HepG2 (cell line): ENCODE measurements around the gene ZXDC. TPM values are rescaled to one million over a fixed set of nuclear protein-coding genes. Genes with fewer than 3 reads are reported as not detected.

ENCODE experiments used
- AHR ChIP-seq: IDR thresholded peaks from 2 replicates; pipeline ENCODE4 v1.6.1; 2018; ENCODE audit warnings: missing genetic modification reagents, missing compliant biosample characterization
- BCL6 ChIP-seq: IDR thresholded peaks from 2 replicates; pipeline ENCODE4 v1.6.1; 2016; ENCODE audit warnings: missing genetic modification reagents, missing compliant biosample characterization
- CBX5 ChIP-seq: sonication (generic); formaldehyde crosslinking; IDR thresholded peaks from 2 replicates; pipeline ENCODE4 v1.4.0; 2020; ENCODE audit warnings: missing genetic modification reagents, borderline replicate concordance
- CCDC6 ChIP-seq: sonication (generic); formaldehyde crosslinking; IDR thresholded peaks from 2 replicates; pipeline ENCODE4 v1.8.1; 2022; ENCODE audit warnings: mild to moderate bottlenecking, missing genetic modification reagents, moderate library complexity
- HNRNPUL1 ChIP-seq: fragments of 200-400 bp; formaldehyde crosslinking; IDR thresholded peaks from 2 replicates; pipeline ENCODE4 v1.6.1; 2017; ENCODE audit warnings: low read depth, mild to moderate bottlenecking, low read length, moderate library complexity
- MTF1 ChIP-seq: sonication (generic); formaldehyde crosslinking; IDR thresholded peaks from 2 replicates; pipeline ENCODE4 v1.5.0; 2020; ENCODE audit warnings: missing genetic modification reagents
- MZF1 ChIP-seq: sonication (generic); formaldehyde crosslinking; IDR thresholded peaks from 2 replicates; pipeline ENCODE4 v1.8.1; 2023; ENCODE audit warnings: mild to moderate bottlenecking, missing genetic modification reagents, borderline replicate concordance
- NFKB2 ChIP-seq: sonication (generic); formaldehyde crosslinking; IDR thresholded peaks from 2 replicates; pipeline ENCODE4 v1.4.0; 2020; ENCODE audit warnings: missing genetic modification reagents, borderline replicate concordance
- NR2C2 ChIP-seq: sonication (generic); formaldehyde crosslinking; IDR thresholded peaks from 2 replicates; pipeline ENCODE4 v1.4.0; 2020; ENCODE audit warnings: missing genetic modification reagents, mild to moderate bottlenecking, moderate library complexity, borderline replicate concordance
- RBAK ChIP-seq: sonication (generic); formaldehyde crosslinking; IDR thresholded peaks from 2 replicates; pipeline ENCODE4 v1.5.1; 2020; ENCODE audit warnings: mild to moderate bottlenecking, missing genetic modification reagents
- RFX5 ChIP-seq: IDR thresholded peaks from 2 replicates; pipeline ENCODE4 v1.6.1; 2011; ENCODE audit warnings: low read depth, low read length, improper control_type of control experiment
- RFXAP ChIP-seq: sonication (generic); formaldehyde crosslinking; IDR thresholded peaks from 2 replicates; pipeline ENCODE4 v1.4.0; 2020; ENCODE audit warnings: missing genetic modification reagents, borderline replicate concordance
- SATB2 ChIP-seq: sonication (generic); formaldehyde crosslinking; IDR thresholded peaks from 2 replicates; pipeline ENCODE4 v1.5.0; 2020; ENCODE audit warnings: missing genetic modification reagents
- SIN3A ChIP-seq: IDR thresholded peaks from 2 replicates; pipeline ENCODE4 v1.6.1; 2011; ENCODE audit warnings: low read depth, mild to moderate bottlenecking, control low read depth, low read length, borderline replicate concordance
- TOE1 ChIP-seq: sonication (generic); formaldehyde crosslinking; IDR thresholded peaks from 2 replicates; pipeline ENCODE4 v1.4.0; 2020; ENCODE audit warnings: mild to moderate bottlenecking, missing genetic modification reagents
- YY1 ChIP-seq: IDR thresholded peaks from 2 replicates; pipeline ENCODE4 v1.6.1; 2011; ENCODE audit warnings: low read length, low read depth, moderate library complexity, mild to moderate bottlenecking; ENCODE audit not compliant: insufficient read depth, insufficient replicate concordance
- ZBTB8A ChIP-seq: sonication (generic); formaldehyde crosslinking; IDR thresholded peaks from 2 replicates; pipeline ENCODE4 v1.4.0; 2020; ENCODE audit warnings: mild to moderate bottlenecking, low read depth, missing genetic modification reagents, borderline replicate concordance
- ZFP36 ChIP-seq: fragments of 150-350 bp; IDR thresholded peaks from 2 replicates; pipeline ENCODE4 v1.6.1; 2018; ENCODE audit warnings: borderline replicate concordance, low read length, low read depth; ENCODE audit not compliant: partially characterized antibody
- ZFP90 ChIP-seq: sonication (generic); formaldehyde crosslinking; IDR thresholded peaks from 2 replicates; pipeline ENCODE4 v1.8.0; 2022; ENCODE audit warnings: missing genetic modification reagents, mild to moderate bottlenecking, inconsistent platforms, borderline replicate concordance
- ZNF207 ChIP-seq: fragments of 450-650 bp; IDR thresholded peaks from 2 replicates; pipeline ENCODE4 v1.6.1; 2016; ENCODE audit warnings: antibody characterized with exemption, borderline replicate concordance
- ZNF224 ChIP-seq: sonication (generic); formaldehyde crosslinking; IDR thresholded peaks from 2 replicates; pipeline ENCODE4 v1.5.0; 2020; ENCODE audit warnings: mild to moderate bottlenecking, missing genetic modification reagents
- ZNF557 ChIP-seq: sonication (generic); formaldehyde crosslinking; IDR thresholded peaks from 2 replicates; pipeline ENCODE4 v1.4.0; 2020; ENCODE audit warnings: missing genetic modification reagents
- ZNF598 ChIP-seq: sonication (generic); formaldehyde crosslinking; IDR thresholded peaks from 2 replicates; pipeline ENCODE4 v1.5.1; 2020; ENCODE audit warnings: mild to moderate bottlenecking, missing genetic modification reagents, borderline replicate concordance
- ZNF670 ChIP-seq: sonication (generic); formaldehyde crosslinking; IDR thresholded peaks from 2 replicates; pipeline ENCODE4 v1.8.0; 2022; ENCODE audit warnings: mild to moderate bottlenecking, missing genetic modification reagents, borderline replicate concordance
- ZNF709 ChIP-seq: sonication (generic); formaldehyde crosslinking; IDR thresholded peaks from 2 replicates; pipeline ENCODE4 v1.5.0; 2020; ENCODE audit warnings: mild to moderate bottlenecking, missing genetic modification reagents
- ZNF790 ChIP-seq: sonication (generic); formaldehyde crosslinking; IDR thresholded peaks from 2 replicates; pipeline ENCODE4 v1.8.0; 2022; ENCODE audit warnings: missing genetic modification reagents, mild to moderate bottlenecking, borderline replicate concordance
- polyA plus RNA-seq, 8 experiments: library from polyadenylated mRNA; depleted of rRNA in 3 of 8; stranded (reverse) in 7 of 8; unstranded in 1 of 8; fragments of >200 nt; fragmentation: Illumina TruSeq in 4 of 8; extraction: Trizol in 4 of 8; gene quantifications; 2 replicates each; pipeline versions ENCODE4 v1.2.1 to v1.2.3, GENCODE V29; 2011 to 2016; ENCODE audit warnings: low read depth in 4 of 8, missing spikeins in 1 of 8, mixed read lengths in 1 of 8; ENCODE audit not compliant: insufficient read depth in 1 of 8
- total RNA-seq, 5 experiments: library from RNA; depleted of rRNA; stranded (reverse); fragments of >200 nt; fragmentation: Illumina TruSeq; extraction: Trizol; gene quantifications; 2 replicates each; pipeline ENCODE4 v1.2.3, GENCODE V29; 2016; ENCODE audit warnings: low read depth in 1 of 5
- TF ChIP-seq, protein P1 (sequence below): sonication (generic); formaldehyde crosslinking; IDR thresholded peaks from 2 replicates; pipeline ENCODE4 v1.8.0; 2022; ENCODE audit warnings: mild to moderate bottlenecking, missing genetic modification reagents, moderate library complexity
- TF ChIP-seq, protein P2 (sequence below): IDR thresholded peaks from 2 replicates; pipeline ENCODE4 v1.6.1; 2018; ENCODE audit warnings: missing genetic modification reagents, mild to moderate bottlenecking, missing compliant biosample characterization
- TF ChIP-seq, protein P3 (sequence below): sonication (generic); formaldehyde crosslinking; IDR thresholded peaks from 2 replicates; pipeline ENCODE4 v1.4.0; 2020; ENCODE audit warnings: missing genetic modification reagents; ENCODE audit errors: not compliant biosample characterization

The ZXDC gene
- total and polyA plus RNA-seq, 2 of the 13 experiments (the other 11 are each of a cell fraction or from before 2014, with no cell fraction given) = 17.6 to 21.2 TPM

DNA sequence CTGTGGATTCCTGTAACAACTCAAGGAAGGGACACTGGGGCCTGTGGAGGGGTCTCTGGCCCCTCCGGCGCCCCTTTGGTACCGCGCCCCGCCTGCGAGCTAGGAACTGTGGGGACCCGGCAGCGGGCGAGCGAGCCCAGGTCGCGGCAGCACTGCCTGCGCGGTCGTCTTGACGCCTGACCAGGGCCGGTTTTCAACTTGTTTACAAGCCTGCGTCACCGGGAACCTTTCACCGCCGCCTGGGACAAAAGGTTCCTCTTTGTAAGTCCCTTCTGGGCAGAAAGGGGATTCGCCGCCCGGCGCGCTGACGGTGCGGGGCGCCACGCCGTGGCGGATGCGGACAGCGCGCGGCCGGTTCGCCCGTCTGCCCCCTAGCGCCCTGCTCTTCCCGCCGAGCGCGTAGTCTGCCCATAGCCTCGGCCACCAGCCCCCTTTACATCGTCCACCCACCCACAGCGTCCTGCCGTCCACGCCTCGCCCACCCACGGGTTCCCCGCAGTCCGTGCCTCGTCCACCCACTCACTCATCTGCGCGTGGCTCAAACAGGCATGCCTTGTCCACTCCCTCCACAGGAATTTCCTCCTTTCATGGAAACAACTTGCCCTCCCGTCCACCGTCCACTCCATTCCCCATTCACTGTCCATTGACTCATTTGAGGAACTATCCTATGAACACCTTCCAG is 86.4 kb downstream of the ZXDC start (continued):
- TF ChIP-seq YY1 (peak; percentile 80), MTF1 (CRISPR knock-in tag) (no peak), ZBTB8A (no peak), BCL6 (no peak), HNRNPUL1 (no peak), TOE1 (CRISPR knock-in tag) (0 out of 2 replicates have a peak, but pooled peaks have one; percentile 83), AHR (0 out of 2 replicates have a peak, but pooled peaks have one; percentile 36), ZNF709 (CRISPR knock-in tag) (no peak; the same call in 1 of the 2 replicates), RBAK (CRISPR knock-in tag) (no peak), ZFP36 (no peak), CBX5 (no peak), SIN3A (no peak), ZNF670 (CRISPR knock-in tag) (no peak), ZNF557 (CRISPR knock-in tag) (no peak; the same call in 1 of the 2 replicates), CCDC6 (peak; percentile 87; the same call in 1 of the 2 replicates), ZNF224 (CRISPR knock-in tag) (no peak), ZNF207 (no peak), NR2C2 (CRISPR knock-in tag) (peak; percentile 58), ZNF598 (CRISPR knock-in tag) (no peak; the same call in 1 of the 2 replicates), ZFP90 (CRISPR knock-in tag) (peak; percentile 70; the same call in 1 of the 2 replicates), RFXAP (CRISPR knock-in tag) (peak; percentile 86), RFX5 (peak; percentile 60; the same call in 1 of the 2 replicates), ZNF790 (CRISPR knock-in tag) (no peak), NFKB2 (CRISPR knock-in tag) (peak; percentile 98; the same call in 1 of the 2 replicates), SATB2 (CRISPR knock-in tag) (no peak), MZF1 (CRISPR knock-in tag) (no peak)
- TF ChIP-seq, protein P1, sequence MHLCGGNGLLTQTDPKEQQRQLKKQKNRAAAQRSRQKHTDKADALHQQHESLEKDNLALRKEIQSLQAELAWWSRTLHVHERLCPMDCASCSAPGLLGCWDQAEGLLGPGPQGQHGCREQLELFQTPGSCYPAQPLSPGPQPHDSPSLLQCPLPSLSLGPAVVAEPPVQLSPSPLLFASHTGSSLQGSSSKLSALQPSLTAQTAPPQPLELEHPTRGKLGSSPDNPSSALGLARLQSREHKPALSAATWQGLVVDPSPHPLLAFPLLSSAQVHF (CRISPR knock-in tag) = no peak
- TF ChIP-seq, protein P2, sequence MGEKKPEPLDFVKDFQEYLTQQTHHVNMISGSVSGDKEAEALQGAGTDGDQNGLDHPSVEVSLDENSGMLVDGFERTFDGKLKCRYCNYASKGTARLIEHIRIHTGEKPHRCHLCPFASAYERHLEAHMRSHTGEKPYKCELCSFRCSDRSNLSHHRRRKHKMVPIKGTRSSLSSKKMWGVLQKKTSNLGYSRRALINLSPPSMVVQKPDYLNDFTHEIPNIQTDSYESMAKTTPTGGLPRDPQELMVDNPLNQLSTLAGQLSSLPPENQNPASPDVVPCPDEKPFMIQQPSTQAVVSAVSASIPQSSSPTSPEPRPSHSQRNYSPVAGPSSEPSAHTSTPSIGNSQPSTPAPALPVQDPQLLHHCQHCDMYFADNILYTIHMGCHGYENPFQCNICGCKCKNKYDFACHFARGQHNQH (CRISPR knock-in tag) = peak; percentile 62; the same call in 1 of the 2 replicates
- TF ChIP-seq, protein P3, sequence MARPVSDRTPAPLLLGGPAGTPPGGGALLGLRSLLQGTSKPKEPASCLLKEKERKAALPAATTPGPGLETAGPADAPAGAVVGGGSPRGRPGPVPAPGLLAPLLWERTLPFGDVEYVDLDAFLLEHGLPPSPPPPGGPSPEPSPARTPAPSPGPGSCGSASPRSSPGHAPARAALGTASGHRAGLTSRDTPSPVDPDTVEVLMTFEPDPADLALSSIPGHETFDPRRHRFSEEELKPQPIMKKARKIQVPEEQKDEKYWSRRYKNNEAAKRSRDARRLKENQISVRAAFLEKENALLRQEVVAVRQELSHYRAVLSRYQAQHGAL (CRISPR knock-in tag) = no peak
